HG03097 (cell line): Measurements from ENCODE around the gene XKR8.
"Not testable (repeated sequence)": the region's sequence is repeated elsewhere in the genome, so short reads cannot be mapped to it uniquely, and the experiment has no call there.

Experiments used
- ATAC-seq: cut with Tn5 transposase; IDR thresholded peaks from one replicate; pipeline ENCODE4 v1.9.1; 2021; ENCODE audit not compliant: unreplicated experiment, low FRiP score

XKR8 gene

GRCh38 chr1:27981145-27981544, 21.4 kb downstream of the XKR8 start:
- no peak for ATAC-seq

- no peak for ATAC-seq
These were observed 31.3 kb downstream of the XKR8 start for GRCh38 chr1:27990920-27991537.

- ATAC-seq = no peak
These were observed 32.5 kb downstream of the XKR8 start for GRCh38 chr1:27992276-27992675.

GRCh38 chr1:27993241-27993640, 33.5 kb downstream of the XKR8 start:
- no peak for ATAC-seq

GRCh38 chr1:27994060-27994459, 34.3 kb downstream of the XKR8 start:
- ATAC-seq = no peak

GRCh38 chr1:27994526-27994925, 34.8 kb downstream of the XKR8 start:
- not testable (repeated sequence) for ATAC-seq

GRCh38 chr1:27999055-27999454, 39.3 kb downstream of the XKR8 start:
- no peak for ATAC-seq

- no peak for ATAC-seq
These were observed 42.8 kb downstream of the XKR8 start for GRCh38 chr1:28002600-28002999.

- not testable (repeated sequence) for ATAC-seq
These were observed 43.3 kb downstream of the XKR8 start for GRCh38 chr1:28003117-28003516.

GRCh38 chr1:28010969-28011368, 51.2 kb downstream of the XKR8 start:
- no peak for ATAC-seq
